GM04504 (cell line): Measurements from ENCODE around the gene TMEM191B.
"Not testable (repeated sequence)": the region's sequence is repeated elsewhere in the genome, so short reads cannot be mapped to it uniquely, and the experiment has no call there.

Source experiments
- DNase-seq: peaks from one replicate; pipeline ENCODE4 v3.0.0-alpha.2; 2012; ENCODE audit warnings: low read depth

TMEM191B gene

GRCh38 chr22:18527752-18528596, at the start of gene TMEM191B:
TMEM191B (plus strand) TSS chr22:18527802; CDS start chr22:18527981, 179 bp downstream.
- DNase-seq: not testable (repeated sequence)

GRCh38 chr22:18496227-18496626, 31.4 kb upstream of the TMEM191B start:
- DNase-seq: not testable (repeated sequence)

- DNase-seq: not testable (repeated sequence)
Measured at GRCh38 chr22:18511327-18511726, 16.3 kb upstream of the TMEM191B start.

GRCh38 chr22:18512378-18512777, 15.2 kb upstream of the TMEM191B start:
- not testable (repeated sequence) for DNase-seq

- DNase-seq: not testable (repeated sequence)
Measured at GRCh38 chr22:18513454-18513853, 14.1 kb upstream of the TMEM191B start.

- DNase-seq: not testable (repeated sequence)
Measured at GRCh38 chr22:18518061-18518460, 9.5 kb upstream of the TMEM191B start, which contains the start of gene GGTLC3. GGTLC3 (minus strand) TSS chr22:18518161; CDS start chr22:18517897, 264 bp downstream.

- not testable (repeated sequence) for DNase-seq
Measured at GRCh38 chr22:18522762-18523161, 4.8 kb upstream of the TMEM191B start.

GRCh38 chr22:18523328-18523727, 4.3 kb upstream of the TMEM191B start:
- DNase-seq: not testable (repeated sequence)

GRCh38 chr22:18528597-18529415, 1.2 kb downstream of the TMEM191B start:
- peak; percentile 46 for DNase-seq

- not testable (repeated sequence) for DNase-seq
Measured at GRCh38 chr22:18529416-18530145, 2.0 kb downstream of the TMEM191B start.

GRCh38 chr22:18533633-18534032, 6.0 kb downstream of the TMEM191B start:
- DNase-seq: not testable (repeated sequence)

GRCh38 chr22:18534315-18534714, 6.7 kb downstream of the TMEM191B start:
- DNase-seq: not testable (repeated sequence)

- not testable (repeated sequence) for DNase-seq
Measured at GRCh38 chr22:18539994-18540393, 12.4 kb downstream of the TMEM191B start.

GRCh38 chr22:18543400-18543799, 15.8 kb downstream of the TMEM191B start:
- not testable (repeated sequence) for DNase-seq

- not testable (repeated sequence) for DNase-seq
Measured at GRCh38 chr22:18544615-18545014, 17.0 kb downstream of the TMEM191B start.

- DNase-seq: not testable (repeated sequence)
Measured at GRCh38 chr22:18549458-18550179, 22.0 kb downstream of the TMEM191B start.

GRCh38 chr22:18551046-18551445, 23.4 kb downstream of the TMEM191B start:
- not testable (repeated sequence) for DNase-seq

GRCh38 chr22:18552839-18553597, 25.4 kb downstream of the TMEM191B start:
- not testable (repeated sequence) for DNase-seq

- not testable (repeated sequence) for DNase-seq
Measured at GRCh38 chr22:18554280-18555256, 27.0 kb downstream of the TMEM191B start.
